ENCODE data around the gene HID1.

HID1 gene

GRCh38 chr17:74963656-74964055 lies 8.9 kb downstream of the HID1 start:
- H3K4me3 ChIP-seq (ENCODE audit: low read depth in 1 of 2, low read length in 2 of 2) = no peak overlapping the region
- peaks cover 0 to 3% of the 10 kb centered on the region in 2 donors for H3K27me3 ChIP-seq (ENCODE audit: control insufficient read depth in 1 of 2, insufficient read depth in 2 of 2, low read length in 2 of 2)
- no peak overlapping the region for H3K27ac ChIP-seq (ENCODE audit: low read depth, low read length)
- H3K36me3 ChIP-seq (ENCODE audit: insufficient read depth, low read length) = no peaks in the 10 kb centered on the region
- no peak overlapping the region for H3K9ac ChIP-seq (ENCODE audit: low read length)
- H3K4me1 ChIP-seq (ENCODE audit: insufficient read depth, low read length) = no peaks in the 10 kb centered on the region
- no peaks in the 10 kb centered on the region for H3K9me3 ChIP-seq (ENCODE audit: low read length)

GRCh38 chr17:74962622-74963394 lies 9.8 kb downstream of the HID1 start:
- Histone ChIP-seq H3K27ac (ENCODE audit: low read depth, low read length) (no peak overlapping the region), H3K9ac (ENCODE audit: low read length) (no peak overlapping the region), H3K4me1 (ENCODE audit: insufficient read depth, low read length) (no peaks in the 10 kb centered on the region), H3K9me3 (ENCODE audit: low read length) (no peaks in the 10 kb centered on the region), H3K27me3 (ENCODE audit: control insufficient read depth in 1 of 2, insufficient read depth in 2 of 2, low read length in 2 of 2) (peaks cover 0 to 3% of the 10 kb centered on the region in 2 donors), H3K36me3 (ENCODE audit: insufficient read depth, low read length) (no peaks in the 10 kb centered on the region), H3K4me3 (ENCODE audit: low read depth in 1 of 2, low read length in 2 of 2) (no peak overlapping the region)

- Histone ChIP-seq H3K36me3 (ENCODE audit: insufficient read depth, low read length) (no peaks in the 10 kb centered on the region), H3K27me3 (ENCODE audit: control insufficient read depth in 1 of 2, insufficient read depth in 2 of 2, low read length in 2 of 2) (peaks cover 0 to 3% of the 10 kb centered on the region in 2 donors), H3K4me1 (ENCODE audit: insufficient read depth, low read length) (no peaks in the 10 kb centered on the region), H3K9ac (ENCODE audit: low read length) (no peak overlapping the region), H3K4me3 (ENCODE audit: low read depth in 1 of 2, low read length in 2 of 2) (no peak overlapping the region), H3K9me3 (ENCODE audit: low read length) (no peaks in the 10 kb centered on the region), H3K27ac (ENCODE audit: low read depth, low read length) (no peak overlapping the region)
Observed at GRCh38 chr17:74961657-74962350, 10.8 kb downstream of the HID1 start.

GRCh38 chr17:74960570-74961342 lies 11.8 kb downstream of the HID1 start:
- no peak overlapping the region for H3K9ac ChIP-seq (ENCODE audit: low read length)
- no peaks in the 10 kb centered on the region for H3K4me1 ChIP-seq (ENCODE audit: insufficient read depth, low read length)
- H3K27ac ChIP-seq (ENCODE audit: low read depth, low read length) = no peak overlapping the region
- peaks cover 0 to 3% of the 10 kb centered on the region in 2 donors for H3K27me3 ChIP-seq (ENCODE audit: control insufficient read depth in 1 of 2, insufficient read depth in 2 of 2, low read length in 2 of 2)
- no peaks in the 10 kb centered on the region for H3K9me3 ChIP-seq (ENCODE audit: low read length)
- H3K4me3 ChIP-seq (ENCODE audit: low read depth in 1 of 2, low read length in 2 of 2) = no peak overlapping the region
- H3K36me3 ChIP-seq (ENCODE audit: insufficient read depth, low read length) = no peaks in the 10 kb centered on the region

- H3K27ac ChIP-seq (ENCODE audit: low read depth, low read length) = no peak overlapping the region
- peaks cover 0 to 3% of the 10 kb centered on the region in 2 donors for H3K27me3 ChIP-seq (ENCODE audit: control insufficient read depth in 1 of 2, insufficient read depth in 2 of 2, low read length in 2 of 2)
- no peaks in the 10 kb centered on the region for H3K36me3 ChIP-seq (ENCODE audit: insufficient read depth, low read length)
- no peaks in the 10 kb centered on the region for H3K9me3 ChIP-seq (ENCODE audit: low read length)
- no peaks in the 10 kb centered on the region for H3K4me1 ChIP-seq (ENCODE audit: insufficient read depth, low read length)
- no peak overlapping the region for H3K9ac ChIP-seq (ENCODE audit: low read length)
- H3K4me3 ChIP-seq (ENCODE audit: low read depth in 1 of 2, low read length in 2 of 2) = no peak overlapping the region
Observed at GRCh38 chr17:74959826-74960515, 12.6 kb downstream of the HID1 start.

GRCh38 chr17:74957935-74958740 lies 14.4 kb downstream of the HID1 start:
- Histone ChIP-seq H3K9me3 (ENCODE audit: low read length) (no peaks in the 10 kb centered on the region), H3K4me1 (ENCODE audit: insufficient read depth, low read length) (no peaks in the 10 kb centered on the region), H3K27me3 (ENCODE audit: control insufficient read depth in 1 of 2, insufficient read depth in 2 of 2, low read length in 2 of 2) (peaks cover 0 to 2% of the 10 kb centered on the region in 2 donors), H3K36me3 (ENCODE audit: insufficient read depth, low read length) (no peaks in the 10 kb centered on the region), H3K27ac (ENCODE audit: low read depth, low read length) (no peak overlapping the region), H3K9ac (ENCODE audit: low read length) (no peak overlapping the region), H3K4me3 (ENCODE audit: low read depth in 1 of 2, low read length in 2 of 2) (no peak overlapping the region)

- H3K27me3 ChIP-seq (ENCODE audit: control insufficient read depth in 1 of 2, insufficient read depth in 2 of 2, low read length in 2 of 2) = peaks cover 0 to 6% of the 10 kb centered on the region in 2 donors
- no peaks in the 10 kb centered on the region for H3K36me3 ChIP-seq (ENCODE audit: insufficient read depth, low read length)
- H3K4me1 ChIP-seq (ENCODE audit: insufficient read depth, low read length) = no peaks in the 10 kb centered on the region
- H3K9ac ChIP-seq (ENCODE audit: low read length) = no peak overlapping the region
- no peak overlapping the region for H3K27ac ChIP-seq (ENCODE audit: low read depth, low read length)
- no peak overlapping the region for H3K4me3 ChIP-seq (ENCODE audit: low read depth in 1 of 2, low read length in 2 of 2)
- H3K9me3 ChIP-seq (ENCODE audit: low read length) = no peaks in the 10 kb centered on the region
Observed at GRCh38 chr17:74956093-74956492, 16.5 kb downstream of the HID1 start.

GRCh38 chr17:74954665-74955421 lies 17.7 kb downstream of the HID1 start:
- Histone ChIP-seq H3K9ac (ENCODE audit: low read length) (no peak overlapping the region), H3K4me1 (ENCODE audit: insufficient read depth, low read length) (no peaks in the 10 kb centered on the region), H3K4me3 (ENCODE audit: low read depth in 1 of 2, low read length in 2 of 2) (no peak overlapping the region), H3K36me3 (ENCODE audit: insufficient read depth, low read length) (no peaks in the 10 kb centered on the region), H3K9me3 (ENCODE audit: low read length) (no peaks in the 10 kb centered on the region), H3K27me3 (ENCODE audit: control insufficient read depth in 1 of 2, insufficient read depth in 2 of 2, low read length in 2 of 2) (peaks cover 0 to 18% of the 10 kb centered on the region in 2 donors), H3K27ac (ENCODE audit: low read depth, low read length) (no peak overlapping the region)

- no peaks in the 10 kb centered on the region for H3K36me3 ChIP-seq (ENCODE audit: insufficient read depth, low read length)
- H3K9ac ChIP-seq (ENCODE audit: low read length) = no peak overlapping the region
- H3K4me3 ChIP-seq (ENCODE audit: low read depth in 1 of 2, low read length in 2 of 2) = no peak overlapping the region
- H3K27me3 ChIP-seq (ENCODE audit: control insufficient read depth in 1 of 2, insufficient read depth in 2 of 2, low read length in 2 of 2) = peaks cover 0 to 18% of the 10 kb centered on the region in 2 donors
- H3K4me1 ChIP-seq (ENCODE audit: insufficient read depth, low read length) = no peaks in the 10 kb centered on the region
- H3K9me3 ChIP-seq (ENCODE audit: low read length) = no peaks in the 10 kb centered on the region
- no peak overlapping the region for H3K27ac ChIP-seq (ENCODE audit: low read depth, low read length)
Observed at GRCh38 chr17:74954115-74954514, 18.4 kb downstream of the HID1 start.

GRCh38 chr17:74953134-74953687 lies 19.3 kb downstream of the HID1 start:
- Histone ChIP-seq H3K4me3 (ENCODE audit: low read depth in 1 of 2, low read length in 2 of 2) (no peak overlapping the region), H3K9ac (ENCODE audit: low read length) (no peak overlapping the region), H3K4me1 (ENCODE audit: insufficient read depth, low read length) (no peaks in the 10 kb centered on the region), H3K27me3 (ENCODE audit: control insufficient read depth in 1 of 2, insufficient read depth in 2 of 2, low read length in 2 of 2) (peaks cover 0 to 18% of the 10 kb centered on the region in 2 donors), H3K9me3 (ENCODE audit: low read length) (no peaks in the 10 kb centered on the region), H3K36me3 (ENCODE audit: insufficient read depth, low read length) (no peaks in the 10 kb centered on the region), H3K27ac (ENCODE audit: low read depth, low read length) (no peak overlapping the region)
